Panc1 (cell line): ENCODE results near the gene GJC2. TPM values are rescaled to one million over a fixed set of nuclear protein-coding genes. Genes with fewer than 3 reads are reported as not detected.

Source experiments
- ATAC-seq: fragments of 200-7000 bp; cut with Tn5 transposase; 2 replicates; pipeline ENCODE4 v1.9.1; 2020; ENCODE audit warnings: mild to moderate bottlenecking, moderate library complexity
- BruUV-seq: library from RNA; stranded (reverse); fragments of 400-500 nt; replicated peaks from 2 replicates; lab custom pipeline; 2021; lab: Mats Ljungman, UMichigan
- CTCF ChIA-PET: fragments of 300-600 bp; sonication (Branson Sonifier 250); formaldehyde crosslinking; loops from one replicate; lab custom pipeline; 2022; ENCODE audit warnings: antibody characterized with exemption; lab: Charles Lee
- POLR2A ChIA-PET: fragments of 300-600 bp; sonication (Branson Sonifier 250); formaldehyde crosslinking; loops from one replicate; lab custom pipeline; 2022; ENCODE audit warnings: antibody characterized with exemption; lab: Charles Lee
- DNase-seq: peaks from one replicate; pipeline ENCODE4 v3.0.0-alpha.2; 2010; ENCODE audit warnings: low read depth, low spot score
- H3K27ac ChIP-seq: 2 replicates; pipeline ENCODE4 v1.5.1; 2011; ENCODE audit warnings: mild to moderate bottlenecking, low read length, inconsistent platforms
- H3K27me3 ChIP-seq: fragments of 200-500 bp; sonication (Bioruptor generic); 2 replicates; pipeline ENCODE4 v1.6.0; 2014; ENCODE audit warnings: low read length, inconsistent platforms; ENCODE audit not compliant: control insufficient read depth, insufficient read depth
- H3K36me3 ChIP-seq: fragments of 200-500 bp; sonication (Bioruptor generic); 2 replicates; pipeline ENCODE4 v1.5.1; 2014; ENCODE audit warnings: inconsistent platforms, mild to moderate bottlenecking, low read length, moderate library complexity; ENCODE audit not compliant: control insufficient read depth, insufficient read depth
- H3K4me1 ChIP-seq: 2 replicates; pipeline ENCODE4 v1.5.1; 2011; ENCODE audit warnings: inconsistent platforms, mild to moderate bottlenecking, low read length, moderate library complexity; ENCODE audit not compliant: control insufficient read depth, insufficient read depth
- H3K4me3 ChIP-seq, 2 experiments: 2 replicates each; pipeline ENCODE4 v1.5.1; 2011 to 2012; ENCODE audit warnings: low read depth in 2 of 2, low read length in 2 of 2, mild to moderate bottlenecking in 2 of 2, inconsistent platforms in 1 of 2, moderate library complexity in 1 of 2
- H3K9me3 ChIP-seq: fragments of 200-500 bp; sonication (Bioruptor generic); 2 replicates; pipeline ENCODE4 v1.5.1; 2014; ENCODE audit warnings: low read depth, mild to moderate bottlenecking, inconsistent platforms, low read length, moderate library complexity; ENCODE audit not compliant: control insufficient read depth, insufficient read depth
- POLR2AphosphoS5 ChIP-seq: IDR thresholded peaks from 2 replicates; pipeline ENCODE4 v1.6.1; 2012; ENCODE audit warnings: mild to moderate bottlenecking, low read depth, low read length, moderate library complexity
- SIN3A ChIP-seq: IDR thresholded peaks from 2 replicates; pipeline ENCODE4 v1.6.1; 2012; ENCODE audit warnings: low read depth, mild to moderate bottlenecking, low read length, moderate library complexity, borderline replicate concordance; ENCODE audit not compliant: insufficient read depth
- TCF7L2 ChIP-seq: IDR thresholded peaks from 2 replicates; pipeline ENCODE4 v1.6.1; 2011; ENCODE audit warnings: mild to moderate bottlenecking, low read depth, low read length, inconsistent platforms
- in situ Hi-C: cut with HindIII; loops from 2 replicates; pipeline ENCODE4 v1.10.0; 2016; ENCODE audit warnings: low sequenced_read_pairs, low pct_unique_long_range_greater_than_20kb
- intact Hi-C: fragments of 100-400 bp; cut with micrococcal nuclease; formaldehyde crosslinking; loops from one replicate; pipeline ENCODE4 v1.10.0; 2022; ENCODE audit not compliant: unreplicated experiment
- total RNA-seq: library from RNA; stranded (reverse); gene quantifications from one replicate; pipeline ENCODE4 v1.2.1, GENCODE V29; 2021; ENCODE audit not compliant: unreplicated experiment
- TF ChIP-seq, protein P1 (sequence below): fragments of 450-650 bp; IDR thresholded peaks from 2 replicates; pipeline ENCODE4 v1.5.1; 2017; ENCODE audit warnings: mild to moderate bottlenecking
- TF ChIP-seq, protein P2 (sequence below), 2 experiments: IDR thresholded peaks; 2 replicates each; pipeline ENCODE4 v1.6.1; 2011 to 2012; ENCODE audit warnings: low read depth in 2 of 2, control low read depth in 1 of 2, low read length in 1 of 2, mild to moderate bottlenecking in 1 of 2, moderate library complexity in 1 of 2; ENCODE audit not compliant: insufficient read depth in 1 of 2

The GJC2 gene
- total RNA-seq, 1 experiment from 2014 or later = 2.4 TPM

DNA sequence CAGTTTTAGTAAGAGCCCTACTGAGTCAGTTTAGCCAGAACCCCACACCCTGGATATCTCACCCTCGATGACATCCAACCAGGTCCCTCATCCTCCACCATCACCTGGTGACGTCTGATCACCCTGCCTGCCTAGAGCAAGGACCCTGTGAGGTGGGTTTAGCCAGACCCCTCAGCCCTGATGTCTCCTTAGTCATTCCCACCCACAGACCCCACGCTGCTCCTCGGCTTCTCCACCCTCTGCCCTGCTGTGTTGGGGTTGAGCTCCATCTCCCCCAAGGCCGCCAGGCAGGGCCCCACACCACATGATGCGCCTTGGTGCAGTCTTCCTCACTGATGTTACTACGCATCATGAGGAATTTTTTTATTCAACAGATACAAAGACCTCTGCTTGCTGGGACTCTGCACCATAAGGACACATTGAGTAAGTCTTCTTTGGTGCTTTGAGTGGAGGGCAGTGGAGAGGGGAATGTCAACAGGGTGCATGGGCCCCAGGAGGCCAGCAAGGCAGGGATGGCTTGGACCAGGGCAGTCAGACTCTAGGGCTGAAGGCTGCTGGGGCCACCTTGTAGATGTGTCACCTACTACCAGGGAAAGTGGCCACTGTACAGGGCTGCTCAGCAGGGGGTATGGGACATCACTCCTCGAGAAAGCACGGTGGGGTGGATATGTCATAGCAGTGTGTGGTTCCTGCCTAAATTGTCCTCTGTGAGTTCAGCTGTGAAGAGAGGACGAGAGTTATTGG, 14.2 kb downstream of the GJC2 start:
- POLR2A ChIA-PET = no interaction called here
- no peak overlapping the region for H3K4me3 ChIP-seq
- BruUV-seq = no TSS peak
- DNase-seq (no peak), ATAC-seq (no peak)
- in situ Hi-C loops (no loop called here), intact Hi-C loops (no loop called here)
- CTCF ChIA-PET = no interaction called here
- H3K9me3 ChIP-seq = no peaks in the 10 kb centered on the region
- peaks cover 13% of the 10 kb centered on the region for H3K4me1 ChIP-seq
- no peak for TF ChIP-seq TCF7L2
- TF ChIP-seq, protein P1, sequence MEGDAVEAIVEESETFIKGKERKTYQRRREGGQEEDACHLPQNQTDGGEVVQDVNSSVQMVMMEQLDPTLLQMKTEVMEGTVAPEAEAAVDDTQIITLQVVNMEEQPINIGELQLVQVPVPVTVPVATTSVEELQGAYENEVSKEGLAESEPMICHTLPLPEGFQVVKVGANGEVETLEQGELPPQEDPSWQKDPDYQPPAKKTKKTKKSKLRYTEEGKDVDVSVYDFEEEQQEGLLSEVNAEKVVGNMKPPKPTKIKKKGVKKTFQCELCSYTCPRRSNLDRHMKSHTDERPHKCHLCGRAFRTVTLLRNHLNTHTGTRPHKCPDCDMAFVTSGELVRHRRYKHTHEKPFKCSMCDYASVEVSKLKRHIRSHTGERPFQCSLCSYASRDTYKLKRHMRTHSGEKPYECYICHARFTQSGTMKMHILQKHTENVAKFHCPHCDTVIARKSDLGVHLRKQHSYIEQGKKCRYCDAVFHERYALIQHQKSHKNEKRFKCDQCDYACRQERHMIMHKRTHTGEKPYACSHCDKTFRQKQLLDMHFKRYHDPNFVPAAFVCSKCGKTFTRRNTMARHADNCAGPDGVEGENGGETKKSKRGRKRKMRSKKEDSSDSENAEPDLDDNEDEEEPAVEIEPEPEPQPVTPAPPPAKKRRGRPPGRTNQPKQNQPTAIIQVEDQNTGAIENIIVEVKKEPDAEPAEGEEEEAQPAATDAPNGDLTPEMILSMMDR = no peak
- TF ChIP-seq, protein P2, sequence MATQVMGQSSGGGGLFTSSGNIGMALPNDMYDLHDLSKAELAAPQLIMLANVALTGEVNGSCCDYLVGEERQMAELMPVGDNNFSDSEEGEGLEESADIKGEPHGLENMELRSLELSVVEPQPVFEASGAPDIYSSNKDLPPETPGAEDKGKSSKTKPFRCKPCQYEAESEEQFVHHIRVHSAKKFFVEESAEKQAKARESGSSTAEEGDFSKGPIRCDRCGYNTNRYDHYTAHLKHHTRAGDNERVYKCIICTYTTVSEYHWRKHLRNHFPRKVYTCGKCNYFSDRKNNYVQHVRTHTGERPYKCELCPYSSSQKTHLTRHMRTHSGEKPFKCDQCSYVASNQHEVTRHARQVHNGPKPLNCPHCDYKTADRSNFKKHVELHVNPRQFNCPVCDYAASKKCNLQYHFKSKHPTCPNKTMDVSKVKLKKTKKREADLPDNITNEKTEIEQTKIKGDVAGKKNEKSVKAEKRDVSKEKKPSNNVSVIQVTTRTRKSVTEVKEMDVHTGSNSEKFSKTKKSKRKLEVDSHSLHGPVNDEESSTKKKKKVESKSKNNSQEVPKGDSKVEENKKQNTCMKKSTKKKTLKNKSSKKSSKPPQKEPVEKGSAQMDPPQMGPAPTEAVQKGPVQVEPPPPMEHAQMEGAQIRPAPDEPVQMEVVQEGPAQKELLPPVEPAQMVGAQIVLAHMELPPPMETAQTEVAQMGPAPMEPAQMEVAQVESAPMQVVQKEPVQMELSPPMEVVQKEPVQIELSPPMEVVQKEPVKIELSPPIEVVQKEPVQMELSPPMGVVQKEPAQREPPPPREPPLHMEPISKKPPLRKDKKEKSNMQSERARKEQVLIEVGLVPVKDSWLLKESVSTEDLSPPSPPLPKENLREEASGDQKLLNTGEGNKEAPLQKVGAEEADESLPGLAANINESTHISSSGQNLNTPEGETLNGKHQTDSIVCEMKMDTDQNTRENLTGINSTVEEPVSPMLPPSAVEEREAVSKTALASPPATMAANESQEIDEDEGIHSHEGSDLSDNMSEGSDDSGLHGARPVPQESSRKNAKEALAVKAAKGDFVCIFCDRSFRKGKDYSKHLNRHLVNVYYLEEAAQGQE (IDR thresholded peaks at IDR 0.05; ENCODE audit: insufficient read depth in 1 of 2, low read depth in 2 of 2, low read length in 1 of 2) = no peak
- no peak for TF ChIP-seq POLR2AphosphoS5
- no peaks in the 10 kb centered on the region for H3K36me3 ChIP-seq
- H3K27ac ChIP-seq = no peak overlapping the region
- no peaks in the 10 kb centered on the region for H3K27me3 ChIP-seq

DNA sequence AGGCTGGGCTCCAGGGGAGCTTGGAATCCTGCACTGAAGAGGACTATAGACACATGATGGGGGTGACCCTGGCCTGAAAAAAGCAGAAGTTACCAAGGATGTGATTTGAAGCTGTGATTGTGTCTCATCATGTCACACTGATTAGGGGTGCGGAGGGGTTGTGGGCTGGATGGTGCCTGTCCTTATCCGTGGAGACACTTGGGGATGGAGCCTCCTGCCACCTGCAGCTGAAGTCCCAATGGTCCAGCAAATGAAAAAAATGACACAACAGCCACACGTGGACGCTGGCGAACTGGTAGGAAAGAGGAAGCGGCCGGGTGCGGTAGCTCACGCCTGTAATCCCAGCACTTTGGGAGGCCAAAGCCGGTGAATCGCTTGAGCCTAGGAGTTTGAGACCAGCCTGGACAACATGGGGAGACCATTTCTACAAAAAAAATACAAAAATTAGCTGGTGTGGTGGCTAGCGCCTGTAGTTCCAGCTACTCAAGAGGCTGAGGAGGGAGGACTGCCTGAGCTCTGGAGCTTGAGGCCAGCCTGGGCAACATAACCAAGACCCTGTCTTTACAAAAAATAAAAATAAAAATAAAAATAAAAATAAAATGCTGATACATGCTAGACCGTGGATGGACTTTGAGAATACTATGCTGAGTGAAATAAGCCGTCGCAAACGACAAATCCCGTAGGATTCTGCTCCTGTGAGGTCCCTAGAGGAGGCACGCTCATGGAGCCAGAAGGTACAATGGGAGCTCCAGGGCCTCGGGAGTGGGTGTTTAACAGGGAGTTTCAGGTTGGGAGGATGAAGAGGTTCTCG, 15.0 kb downstream of the GJC2 start:
- Histone ChIP-seq H3K27ac (peak overlapping the region; percentile 93), H3K36me3 (no peaks in the 10 kb centered on the region), H3K27me3 (no peaks in the 10 kb centered on the region), H3K9me3 (no peaks in the 10 kb centered on the region), H3K4me1 (peaks cover 13% of the 10 kb centered on the region), H3K4me3 (peak overlapping the region; percentile 52 to 83)
- ChIA-PET POLR2A (no interaction called here), CTCF (interaction anchor here (0.5 to 0.7 kb wide), 3 partner anchors 25 to 1744 kb away, joined by 3 read pairs; partner anchors contain the start of gene GUK1)
- no peak for DNase-seq
- in situ Hi-C loops = no loop called here
- BruUV-seq = TSS peak; percentile 92
- ATAC-seq = peak; percentile 2
- intact Hi-C loops = no loop called here
- TF ChIP-seq, protein P1 = no peak
- TF ChIP-seq TCF7L2 = no peak
- no peak for TF ChIP-seq SIN3A
- TF ChIP-seq, protein P2 (IDR thresholded peaks at IDR 0.05; ENCODE audit: insufficient read depth in 1 of 2, low read depth in 2 of 2, low read length in 1 of 2) = no peak
- no peak for TF ChIP-seq POLR2AphosphoS5
